Stimulated activated CD4-positive, alpha-beta T cell treated with anti-CD3 and anti-CD28 coated beads, Interleukin-2, amount 100 ng/mL, for 24 hours (primary cell): ENCODE measurements around the gene ORM1.
A peak's percentile ranks its signal among the peaks of the same experiment; 100 is the strongest.
"Not testable (repeated sequence)": the region's sequence is repeated elsewhere in the genome, so short reads cannot be mapped to it uniquely, and the experiment has no call there.

Experiments
- DNase-seq, 2 donors: peaks; one replicate each; pipeline ENCODE4 v3.0.0-alpha.2; 2020

Gene ORM1

GRCh38 chr9:114308361-114308950 is 14.4 kb upstream of the ORM1 start:
- DNase-seq = peak in 1 of 2 donors; percentile 12

GRCh38 chr9:114309096-114309495 is 13.8 kb upstream of the ORM1 start:
- peak in 1 of 2 donors; percentile 13 for DNase-seq

- no peak for DNase-seq
Measured at GRCh38 chr9:114310471-114311450, 12.1 kb upstream of the ORM1 start.

- no peak for DNase-seq
Measured at GRCh38 chr9:114311571-114312512, 11.1 kb upstream of the ORM1 start.

GRCh38 chr9:114312513-114312875 is 10.4 kb upstream of the ORM1 start:
- DNase-seq = no peak

GRCh38 chr9:114313186-114313585 is 9.7 kb upstream of the ORM1 start:
- DNase-seq = no peak

- no peak for DNase-seq
Measured at GRCh38 chr9:114314256-114314867, 8.5 kb upstream of the ORM1 start.

GRCh38 chr9:114314881-114315722 is 7.8 kb upstream of the ORM1 start:
- DNase-seq = no peak

- DNase-seq = no peak
Measured at GRCh38 chr9:114315723-114316363, 7.1 kb upstream of the ORM1 start.

- no peak for DNase-seq
Measured at GRCh38 chr9:114316605-114317230, 6.2 kb upstream of the ORM1 start.

GRCh38 chr9:114317665-114318357 is 5.1 kb upstream of the ORM1 start:
- DNase-seq = no peak

- DNase-seq = no peak
Measured at GRCh38 chr9:114318416-114318815, 4.5 kb upstream of the ORM1 start.

GRCh38 chr9:114319147-114319546 is 3.8 kb upstream of the ORM1 start:
- no peak for DNase-seq

- DNase-seq = not testable (repeated sequence)
Measured at GRCh38 chr9:114320710-114321109, 2.2 kb upstream of the ORM1 start.

GRCh38 chr9:114321759-114322158 is 1.1 kb upstream of the ORM1 start:
- DNase-seq = peak; percentile 32 to 37

- DNase-seq = not testable (repeated sequence)
Measured at GRCh38 chr9:114322160-114322818, 609 bp upstream of the ORM1 start.

GRCh38 chr9:114323849-114324248 is 951 bp downstream of the ORM1 start:
- not testable (repeated sequence) for DNase-seq

- no peak for DNase-seq
Measured at GRCh38 chr9:114324492-114324891, 1.6 kb downstream of the ORM1 start.

- DNase-seq = not testable (repeated sequence)
Measured at GRCh38 chr9:114324965-114325364, 2.1 kb downstream of the ORM1 start.
